Tibial nerve (tissue), 4 donors: ENCODE data around the gene POU2F2. TPM values are rescaled to one million over a fixed set of nuclear protein-coding genes. Genes with fewer than 3 reads are reported as not detected.

Source experiments
- DNase-seq, 2 donors: peaks; one replicate each; pipeline ENCODE4 v3.0.0-alpha.2; 2019; ENCODE audit warnings: low spot score in 2 of 2
- H3K27ac ChIP-seq, 4 donors: fragments of 200-600 bp; sonication (generic) in 3 of 4; one replicate each; pipeline ENCODE4 v1.5.1; 2017 to 2019; ENCODE audit warnings: mild to moderate bottlenecking in 1 of 4
- H3K27me3 ChIP-seq, 2 donors: fragments of 200-600 bp; sonication (generic) in 1 of 2; one replicate each; pipeline versions ENCODE4 v1.5.1 to v1.6.0; 2017 to 2019
- H3K36me3 ChIP-seq, 3 donors: fragments of 200-600 bp; sonication (generic); one replicate each; pipeline ENCODE4 v1.5.1; 2018 to 2019
- H3K4me1 ChIP-seq, 4 donors: fragments of 200-600 bp; sonication (generic) in 3 of 4; one replicate each; pipeline ENCODE4 v1.5.1; 2017 to 2019
- H3K4me3 ChIP-seq, 4 donors: fragments of 200-600 bp; sonication (generic) in 3 of 4; one replicate each; pipeline ENCODE4 v1.5.1; 2017 to 2019; ENCODE audit warnings: mild to moderate bottlenecking in 1 of 4, moderate library complexity in 1 of 4
- H3K9me3 ChIP-seq, 4 donors: fragments of 200-600 bp; sonication (generic) in 3 of 4; one replicate each; pipeline ENCODE4 v1.5.1; 2017 to 2019
- CTCF ChIP-seq, 5 experiments: fragments of 200-600 bp in 3 of 5; fragments of 450-650 bp in 2 of 5; sonication (generic) in 3 of 5; IDR thresholded peaks; one replicate each; pipeline ENCODE4 v1.5.1; 2016 to 2019; ENCODE audit warnings: antibody characterized with exemption in 5 of 5, mild to moderate bottlenecking in 3 of 5, moderate library complexity in 2 of 5
- EP300 ChIP-seq, 2 donors: sonication (generic); formaldehyde crosslinking; IDR thresholded peaks; one replicate each; pipeline ENCODE4 v1.6.1; 2017; ENCODE audit warnings: antibody characterized with exemption in 2 of 2, mild to moderate bottlenecking in 1 of 2
- POLR2A ChIP-seq, 2 donors: fragments of 450-650 bp; IDR thresholded peaks; one replicate each; pipeline ENCODE4 v1.6.1; 2017; ENCODE audit warnings: antibody characterized with exemption in 2 of 2, mild to moderate bottlenecking in 2 of 2, moderate library complexity in 2 of 2
- WGBS, 2 donors: methylation state at CpG; one replicate each; pipeline ENCODE4 v1.1.5; 2018; 5-methylcytosine and 5-hydroxymethylcytosine counted together
- total RNA-seq, 4 donors: library from RNA; depleted of rRNA; stranded (reverse); fragments of >200 nt; gene quantifications; one replicate each; pipeline ENCODE4 v1.1.0, GENCODE V29; 2016

The POU2F2 gene
- total RNA-seq, 4 donors from 2014 or later, result 0.21 to 6.0 (median 0.51) TPM

- Histone ChIP-seq H3K9me3 (no peaks in the 10 kb centered on the region), H3K36me3 (no peaks in the 10 kb centered on the region), H3K27ac (no peak overlapping the region), H3K4me3 (no peak overlapping the region), H3K27me3 (no peaks in the 10 kb centered on the region), H3K4me1 (peaks cover 0 to 22% (median 2%) of the 10 kb centered on the region in 4 donors)
- 90 to 91% methylated on average over 13 of the region's 13 CpGs for WGBS, 2 donors
- TF ChIP-seq EP300 (IDR thresholded peaks at IDR 0.05) (no peak), CTCF (IDR thresholded peaks at IDR 0.05) (no peak), POLR2A (IDR thresholded peaks at IDR 0.05) (no peak)
- DNase-seq, result no peak
Observed at GRCh38 chr19:42089772-42090171, 42.5 kb downstream of the POU2F2 start.

GRCh38 chr19:42089191-42089750, 43.0 kb downstream of the POU2F2 start:
- peaks cover 0 to 22% (median 2%) of the 10 kb centered on the region in 4 donors for H3K4me1 ChIP-seq
- no peaks in the 10 kb centered on the region for H3K9me3 ChIP-seq
- H3K4me3 ChIP-seq, result no peak overlapping the region
- H3K36me3 ChIP-seq, result peaks cover 0 to 4% (median 0%) of the 10 kb centered on the region in 3 donors
- no peaks in the 10 kb centered on the region for H3K27me3 ChIP-seq
- TF ChIP-seq POLR2A (IDR thresholded peaks at IDR 0.05), result no peak
- no peak for TF ChIP-seq EP300 (IDR thresholded peaks at IDR 0.05)
- no peak for TF ChIP-seq CTCF (IDR thresholded peaks at IDR 0.05)
- 64 to 68% methylated on average over 13 of the region's 13 CpGs for WGBS, 2 donors
- no peak for DNase-seq
- H3K27ac ChIP-seq, result peak overlapping the region in 1 of 4 donors; percentile 2

- 59 to 69% methylated on average over 18 of the region's 18 CpGs for WGBS, 2 donors
- DNase-seq, result no peak
- H3K36me3 ChIP-seq, result peaks cover 0 to 10% (median 0%) of the 10 kb centered on the region in 3 donors
- H3K27me3 ChIP-seq, result no peaks in the 10 kb centered on the region
- no peaks in the 10 kb centered on the region for H3K9me3 ChIP-seq
- TF ChIP-seq CTCF (IDR thresholded peaks at IDR 0.05), result no peak
- no peak for TF ChIP-seq POLR2A (IDR thresholded peaks at IDR 0.05)
- TF ChIP-seq EP300 (IDR thresholded peaks at IDR 0.05), result no peak
- peak overlapping the region in 2 of 4 donors; percentile 2 to 52 for H3K27ac ChIP-seq
- H3K4me3 ChIP-seq, result no peak overlapping the region
- peaks cover 0 to 22% (median 2%) of the 10 kb centered on the region in 4 donors for H3K4me1 ChIP-seq
Observed at GRCh38 chr19:42088471-42089190, 43.6 kb downstream of the POU2F2 start.

GRCh38 chr19:42086770-42087550, 45.3 kb downstream of the POU2F2 start:
- TF ChIP-seq EP300 (IDR thresholded peaks at IDR 0.05) (no peak), POLR2A (IDR thresholded peaks at IDR 0.05) (no peak), CTCF (IDR thresholded peaks at IDR 0.05) (no peak)
- no peaks in the 10 kb centered on the region for H3K9me3 ChIP-seq
- no peaks in the 10 kb centered on the region for H3K27me3 ChIP-seq
- H3K4me1 ChIP-seq, result peaks cover 0 to 20% (median 2%) of the 10 kb centered on the region in 4 donors
- WGBS, 2 donors, result 75 to 78% methylated on average over 11 of the region's 11 CpGs
- no peak overlapping the region for H3K27ac ChIP-seq
- H3K36me3 ChIP-seq, result peaks cover 0 to 23% (median 0%) of the 10 kb centered on the region in 3 donors
- H3K4me3 ChIP-seq, result no peak overlapping the region
- no peak for DNase-seq
